ENCODE data around the gene GFRA1. TPM values are rescaled to one million over a fixed set of nuclear protein-coding genes. Genes with fewer than 3 reads are reported as not detected.

Gene GFRA1
- total RNA-seq, 1 experiment from 2014 or later, result not detected

GRCh38 chr10:116281775-116282174, 8.8 kb upstream of the GFRA1 start:
- DNase-seq (ENCODE audit: low spot score), result no peak
- POLR2A ChIA-PET (ENCODE audit: low non-redundant PET), result no interaction called here

GRCh38 chr10:116278846-116279245, 5.8 kb upstream of the GFRA1 start:
- intact Hi-C loops (cut with micrococcal nuclease; ENCODE audit: unreplicated experiment), result no loop called here
- Histone ChIP-seq H3K9me3 (ENCODE audit: low read depth, low read length, poor library complexity, severe bottlenecking) (no peaks in the 10 kb centered on the region), H3K27ac (ENCODE audit: low read depth, low read length, poor library complexity, severe bottlenecking) (no peak overlapping the region), H3K4me1 (ENCODE audit: insufficient read depth, low read length, poor library complexity, severe bottlenecking) (no peaks in the 10 kb centered on the region), H3K4me3 (ENCODE audit: low read depth, low read length, poor library complexity, severe bottlenecking) (no peak overlapping the region), H3K36me3 (ENCODE audit: insufficient read depth, low read length, poor library complexity, severe bottlenecking) (no peaks in the 10 kb centered on the region), H3K27me3 (replicated peaks; ENCODE audit: insufficient read depth, low read depth, low read length, poor library complexity) (peaks cover 77% of the 10 kb centered on the region)
- DNase-seq (ENCODE audit: low spot score), result no peak
- ChIA-PET POLR2A (ENCODE audit: low non-redundant PET) (no interaction called here), CTCF (no interaction called here)
- TF ChIP-seq EZH2 (IDR thresholded peaks at IDR 0.05; ENCODE audit: borderline replicate concordance, low read depth, low read length, poor library complexity, severe bottlenecking) (no peak), CTCF (conservative IDR thresholded peaks at IDR 0.05; ENCODE audit: low read depth, low read length) (no peak)
- BruUV-seq (replicated peaks), result no TSS peak

More at GRCh38 chr10:116281775-116282174, 8.8 kb upstream of the GFRA1 start:
- CTCF ChIA-PET, result no interaction called here
- Histone ChIP-seq H3K36me3 (ENCODE audit: insufficient read depth, low read length, poor library complexity, severe bottlenecking) (no peaks in the 10 kb centered on the region), H3K9me3 (ENCODE audit: low read depth, low read length, poor library complexity, severe bottlenecking) (no peaks in the 10 kb centered on the region), H3K27ac (ENCODE audit: low read depth, low read length, poor library complexity, severe bottlenecking) (no peak overlapping the region), H3K4me3 (ENCODE audit: low read depth, low read length, poor library complexity, severe bottlenecking) (no peak overlapping the region), H3K4me1 (ENCODE audit: insufficient read depth, low read length, poor library complexity, severe bottlenecking) (no peaks in the 10 kb centered on the region), H3K27me3 (replicated peaks; ENCODE audit: insufficient read depth, low read depth, low read length, poor library complexity) (peaks cover 69% of the 10 kb centered on the region)
- no TSS peak for BruUV-seq (replicated peaks)
- intact Hi-C loops (cut with micrococcal nuclease; ENCODE audit: unreplicated experiment), result no loop called here
- TF ChIP-seq CTCF (conservative IDR thresholded peaks at IDR 0.05; ENCODE audit: low read depth, low read length) (no peak), EZH2 (IDR thresholded peaks at IDR 0.05; ENCODE audit: borderline replicate concordance, low read depth, low read length, poor library complexity, severe bottlenecking) (no peak)

- CTCF ChIA-PET, result interaction anchor here (0.7 kb wide), 1 partner anchor 422 kb away, joined by 3 read pairs; no protein-coding TSS in a partner anchor
- peaks cover 2% of the 10 kb centered on the region for H3K4me1 ChIP-seq (ENCODE audit: insufficient read depth, low read length, poor library complexity, severe bottlenecking)
- H3K4me3 ChIP-seq (ENCODE audit: low read depth, low read length, poor library complexity, severe bottlenecking), result no peak overlapping the region
- BruUV-seq (replicated peaks), result no TSS peak
- H3K36me3 ChIP-seq (ENCODE audit: insufficient read depth, low read length, poor library complexity, severe bottlenecking), result no peaks in the 10 kb centered on the region
- no peak for DNase-seq (ENCODE audit: low spot score)
- intact Hi-C loops (cut with micrococcal nuclease; ENCODE audit: unreplicated experiment), result no loop called here
- peaks cover 80% of the 10 kb centered on the region for H3K27me3 ChIP-seq (replicated peaks; ENCODE audit: insufficient read depth, low read depth, low read length, poor library complexity)
- no peaks in the 10 kb centered on the region for H3K9me3 ChIP-seq (ENCODE audit: low read depth, low read length, poor library complexity, severe bottlenecking)
- TF ChIP-seq EZH2 (IDR thresholded peaks at IDR 0.05; ENCODE audit: borderline replicate concordance, low read depth, low read length, poor library complexity, severe bottlenecking) (no peak), CTCF (conservative IDR thresholded peaks at IDR 0.05; ENCODE audit: low read depth, low read length) (no peak)
- POLR2A ChIA-PET (ENCODE audit: low non-redundant PET), result no interaction called here
- no peak overlapping the region for H3K27ac ChIP-seq (ENCODE audit: low read depth, low read length, poor library complexity, severe bottlenecking)
Measured at GRCh38 chr10:116276981-116277380, 4.0 kb upstream of the GFRA1 start.

Data from A673 (cell line).